ENCODE measurements around the gene HSD11B1. TPM values are rescaled to one million over a fixed set of nuclear protein-coding genes. Genes with fewer than 3 reads are reported as not detected.

HSD11B1 gene
- total RNA-seq, 1 experiment from 2014 or later, result 0.27 TPM

DNA sequence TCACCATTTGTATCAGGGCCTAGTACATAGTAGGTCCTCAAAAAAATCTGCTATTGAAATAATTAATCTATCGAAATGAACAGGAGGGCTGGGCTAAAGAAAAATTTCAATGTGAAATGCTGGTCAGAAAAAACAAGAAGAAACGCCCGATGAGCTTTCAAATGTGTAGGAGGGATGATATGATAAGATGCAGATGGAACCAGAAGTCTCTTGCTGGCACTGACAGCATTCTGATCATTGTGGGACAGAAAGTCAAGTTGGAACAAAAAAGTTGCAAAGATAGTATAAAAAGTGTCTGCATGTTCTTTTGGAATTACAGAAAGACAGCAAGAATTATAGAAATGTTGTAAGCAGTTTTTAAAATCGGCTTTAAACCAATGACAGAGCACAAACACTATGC is 18.3 kb upstream of the HSD11B1 start:
- Histone ChIP-seq H2AFZ (ENCODE audit: low read depth, low read length, poor library complexity, severe bottlenecking) (no peak overlapping the region), H3K36me3 (ENCODE audit: control insufficient read depth in 1 of 2, insufficient read depth in 2 of 2, low read length in 2 of 2) (no peaks in the 10 kb centered on the region), H3K79me2 (ENCODE audit: insufficient read depth, low read length) (no peaks in the 10 kb centered on the region), H3K9ac (ENCODE audit: low read length) (no peak overlapping the region), H4K20me1 (ENCODE audit: insufficient read depth) (no peaks in the 10 kb centered on the region), H3K9me2 (ENCODE audit: insufficient read depth) (no peaks in the 10 kb centered on the region), H3K4me1 (ENCODE audit: control insufficient read depth in 1 of 2, insufficient read depth in 2 of 2, low read length in 2 of 2) (peaks cover 5 to 15% of the 10 kb centered on the region in 2 experiments; a peak in 3 of 4 replicates), H3K4me2 (ENCODE audit: low read length) (no peak overlapping the region), H3K27ac (ENCODE audit: low read depth, low read length) (no peak overlapping the region), H3K4me3 (replicated peaks in 1 of 2; ENCODE audit: low read depth in 1 of 2, low read length in 2 of 2) (no peak overlapping the region), H3K27me3 (ENCODE audit: insufficient read depth, low read length) (no peaks in the 10 kb centered on the region), H3K9me3 (ENCODE audit: control insufficient read depth in 1 of 2, insufficient read depth in 1 of 2, low read depth in 1 of 2, low read length in 2 of 2) (no peaks in the 10 kb centered on the region)
- ATAC-seq, result no peak
- no TSS peak for BruUV-seq (replicated peaks)
- TF ChIP-seq CBX3 (IDR thresholded peaks at IDR 0.05; ENCODE audit: low read depth) (no peak), POLR2A (IDR thresholded peaks at IDR 0.05; ENCODE audit: borderline replicate concordance, extremely low read depth, insufficient read depth, insufficient read length) (no peak), JUND (IDR thresholded peaks at IDR 0.05) (no peak), TCF7L2 (IDR thresholded peaks at IDR 0.05; ENCODE audit: borderline replicate concordance, extremely low read depth, insufficient read depth, insufficient read length) (no peak), ELF1 (IDR thresholded peaks at IDR 0.05; ENCODE audit: borderline replicate concordance, low read depth) (no peak), FOSL1 (IDR thresholded peaks at IDR 0.05; ENCODE audit: low read depth) (no peak), EZH2phosphoT487 (IDR thresholded peaks at IDR 0.05; ENCODE audit: borderline replicate concordance) (no peak), ZNF274 (IDR thresholded peaks at IDR 0.05; ENCODE audit: low read depth, low read length) (no peak), POLR2AphosphoS5 (IDR thresholded peaks at IDR 0.05; ENCODE audit: low read depth, low read length) (no peak), CEBPB (IDR thresholded peaks at IDR 0.05; ENCODE audit: low read depth) (no peak), SRF (IDR thresholded peaks at IDR 0.05; ENCODE audit: low read depth) (no peak), RAD21 (IDR thresholded peaks at IDR 0.05; ENCODE audit: low read depth) (no peak), SIN3A (IDR thresholded peaks at IDR 0.05; ENCODE audit: low read depth) (no peak), EZH2 (IDR thresholded peaks at IDR 0.05) (no peak), SP1 (IDR thresholded peaks at IDR 0.05; ENCODE audit: low read depth) (no peak)
- TF ChIP-seq, protein P1, sequence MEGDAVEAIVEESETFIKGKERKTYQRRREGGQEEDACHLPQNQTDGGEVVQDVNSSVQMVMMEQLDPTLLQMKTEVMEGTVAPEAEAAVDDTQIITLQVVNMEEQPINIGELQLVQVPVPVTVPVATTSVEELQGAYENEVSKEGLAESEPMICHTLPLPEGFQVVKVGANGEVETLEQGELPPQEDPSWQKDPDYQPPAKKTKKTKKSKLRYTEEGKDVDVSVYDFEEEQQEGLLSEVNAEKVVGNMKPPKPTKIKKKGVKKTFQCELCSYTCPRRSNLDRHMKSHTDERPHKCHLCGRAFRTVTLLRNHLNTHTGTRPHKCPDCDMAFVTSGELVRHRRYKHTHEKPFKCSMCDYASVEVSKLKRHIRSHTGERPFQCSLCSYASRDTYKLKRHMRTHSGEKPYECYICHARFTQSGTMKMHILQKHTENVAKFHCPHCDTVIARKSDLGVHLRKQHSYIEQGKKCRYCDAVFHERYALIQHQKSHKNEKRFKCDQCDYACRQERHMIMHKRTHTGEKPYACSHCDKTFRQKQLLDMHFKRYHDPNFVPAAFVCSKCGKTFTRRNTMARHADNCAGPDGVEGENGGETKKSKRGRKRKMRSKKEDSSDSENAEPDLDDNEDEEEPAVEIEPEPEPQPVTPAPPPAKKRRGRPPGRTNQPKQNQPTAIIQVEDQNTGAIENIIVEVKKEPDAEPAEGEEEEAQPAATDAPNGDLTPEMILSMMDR (IDR thresholded peaks at IDR 0.05 in 2 of 3, conservative IDR thresholded peaks at IDR 0.05 in 1 of 3; ENCODE audit: borderline replicate concordance in 1 of 3, insufficient read depth in 1 of 3, low read depth in 2 of 3, low read length in 2 of 3), result no peak
- TF ChIP-seq, protein P2, sequence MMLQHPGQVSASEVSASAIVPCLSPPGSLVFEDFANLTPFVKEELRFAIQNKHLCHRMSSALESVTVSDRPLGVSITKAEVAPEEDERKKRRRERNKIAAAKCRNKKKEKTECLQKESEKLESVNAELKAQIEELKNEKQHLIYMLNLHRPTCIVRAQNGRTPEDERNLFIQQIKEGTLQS (IDR thresholded peaks at IDR 0.05), result no peak
- TF ChIP-seq, protein P3, sequence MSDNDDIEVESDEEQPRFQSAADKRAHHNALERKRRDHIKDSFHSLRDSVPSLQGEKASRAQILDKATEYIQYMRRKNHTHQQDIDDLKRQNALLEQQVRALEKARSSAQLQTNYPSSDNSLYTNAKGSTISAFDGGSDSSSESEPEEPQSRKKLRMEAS (IDR thresholded peaks at IDR 0.05), result no peak
- TF ChIP-seq, protein P4, sequence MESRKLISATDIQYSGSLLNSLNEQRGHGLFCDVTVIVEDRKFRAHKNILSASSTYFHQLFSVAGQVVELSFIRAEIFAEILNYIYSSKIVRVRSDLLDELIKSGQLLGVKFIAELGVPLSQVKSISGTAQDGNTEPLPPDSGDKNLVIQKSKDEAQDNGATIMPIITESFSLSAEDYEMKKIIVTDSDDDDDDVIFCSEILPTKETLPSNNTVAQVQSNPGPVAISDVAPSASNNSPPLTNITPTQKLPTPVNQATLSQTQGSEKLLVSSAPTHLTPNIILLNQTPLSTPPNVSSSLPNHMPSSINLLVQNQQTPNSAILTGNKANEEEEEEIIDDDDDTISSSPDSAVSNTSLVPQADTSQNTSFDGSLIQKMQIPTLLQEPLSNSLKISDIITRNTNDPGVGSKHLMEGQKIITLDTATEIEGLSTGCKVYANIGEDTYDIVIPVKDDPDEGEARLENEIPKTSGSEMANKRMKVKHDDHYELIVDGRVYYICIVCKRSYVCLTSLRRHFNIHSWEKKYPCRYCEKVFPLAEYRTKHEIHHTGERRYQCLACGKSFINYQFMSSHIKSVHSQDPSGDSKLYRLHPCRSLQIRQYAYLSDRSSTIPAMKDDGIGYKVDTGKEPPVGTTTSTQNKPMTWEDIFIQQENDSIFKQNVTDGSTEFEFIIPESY (IDR thresholded peaks at IDR 0.05; ENCODE audit: extremely low read depth, insufficient replicate concordance, low read length), result no peak
- intact Hi-C loops (cut with micrococcal nuclease), result no loop called here
- DNase-seq (ENCODE audit: low read depth, low spot score), result no peak
- ChIA-PET POLR2A (no interaction called here), CTCF (no interaction called here), RAD21 (ENCODE audit: low non-redundant PET in 1 of 2, low total read pairs in 2 of 2, uncharacterized antibody in 2 of 2, unreplicated experiment in 2 of 2) (no interaction called here)
